ENCODE measurements around the gene BTBD6.

- no peak for TF ChIP-seq POLR2A (IDR thresholded peaks at IDR 0.05)
- TF ChIP-seq CTCF (IDR thresholded peaks at IDR 0.05): no peak
Observed at GRCh38 chr14:105200074-105200473, 48.3 kb upstream of the BTBD6 start.

All from prostate gland (tissue), 2 donors.